CD14-positive monocyte (primary cell): ENCODE data around the gene VAX1. TPM values are rescaled to one million over a fixed set of nuclear protein-coding genes. Genes with fewer than 3 reads are reported as not detected.

Experiments used
- DNase-seq, 3 donors: peaks; one replicate each; pipeline ENCODE4 v3.0.0-alpha.2; 2011 to 2022
- H2AFZ ChIP-seq: 2 replicates; pipeline ENCODE4 v1.6.0; 2012; ENCODE audit warnings: mild to moderate bottlenecking, low read depth, low read length, inconsistent platforms; ENCODE audit not compliant: insufficient read depth, poor library complexity, severe bottlenecking
- H3K27ac ChIP-seq, 2 donors: 1 replicate in 1 of 2; 2 replicates in 1 of 2; pipeline ENCODE4 v1.5.1; 2012 to 2013; ENCODE audit warnings: low read length in 2 of 2, control low read depth in 1 of 2, inconsistent platforms in 1 of 2, low read depth in 1 of 2, mild to moderate bottlenecking in 1 of 2
- H3K27me3 ChIP-seq, 2 donors: one replicate each; pipeline versions ENCODE4 v1.6.0 to v1.6.1; 2011 to 2013; ENCODE audit warnings: low read length in 2 of 2; ENCODE audit not compliant: control insufficient read depth in 2 of 2, insufficient read depth in 2 of 2
- H3K36me3 ChIP-seq, 2 donors: replicated peaks in 1 of 2; 1 replicate in 1 of 2; 2 replicates in 1 of 2; pipeline versions ENCODE4 v1.5.1 to v1.6.1; 2012 to 2013; ENCODE audit warnings: low read length in 2 of 2, control low read depth in 1 of 2, inconsistent platforms in 1 of 2, mild to moderate bottlenecking in 1 of 2; ENCODE audit not compliant: insufficient read depth in 2 of 2, control insufficient read depth in 1 of 2
- H3K4me1 ChIP-seq, 2 donors: 1 replicate in 1 of 2; 2 replicates in 1 of 2; pipeline versions ENCODE4 v1.5.1 to v1.6.1; 2012 to 2013; ENCODE audit warnings: low read length in 2 of 2, control low read depth in 1 of 2, inconsistent platforms in 1 of 2, mild to moderate bottlenecking in 1 of 2, moderate library complexity in 1 of 2; ENCODE audit not compliant: insufficient read depth in 2 of 2, control insufficient read depth in 1 of 2
- H3K4me2 ChIP-seq: replicated peaks from 2 replicates; pipeline ENCODE3; 2012; ENCODE audit warnings: low read length, moderate library complexity, mild to moderate bottlenecking; ENCODE audit not compliant: poor library complexity, severe bottlenecking; ENCODE audit errors: extremely low read depth
- H3K4me3 ChIP-seq, 3 experiments: fragments of 200-600 bp in 1 of 3; sonication (generic) in 1 of 3; replicated peaks in 1 of 3; 1 replicate in 2 of 3; 2 replicates in 1 of 3; pipeline ENCODE4 v1.5.1; 2011 to 2013; ENCODE audit warnings: low read length in 3 of 3, mild to moderate bottlenecking in 3 of 3, control low read depth in 2 of 3, low read depth in 2 of 3, inconsistent platforms in 1 of 3, moderate library complexity in 1 of 3
- H3K79me2 ChIP-seq: 2 replicates; pipeline ENCODE4 v1.6.0; 2012; ENCODE audit warnings: mild to moderate bottlenecking, control low read depth, inconsistent platforms, low read length, moderate library complexity; ENCODE audit not compliant: insufficient read depth
- H3K9ac ChIP-seq: 2 replicates; pipeline ENCODE4 v1.6.0; 2017; ENCODE audit warnings: low read length, mild to moderate bottlenecking; ENCODE audit not compliant: insufficient read depth, poor library complexity, severe bottlenecking
- H3K9me3 ChIP-seq, 2 donors: replicated peaks in 1 of 2; 1 replicate in 1 of 2; 2 replicates in 1 of 2; pipeline versions ENCODE4 v1.5.1 to v1.6.1; 2012 to 2013; ENCODE audit warnings: low read length in 2 of 2, control low read depth in 1 of 2; ENCODE audit not compliant: control insufficient read depth in 1 of 2, insufficient read depth in 1 of 2
- H4K20me1 ChIP-seq: 2 replicates; pipeline ENCODE4 v1.6.0; 2012; ENCODE audit warnings: mild to moderate bottlenecking, low read length, control low read depth, moderate library complexity; ENCODE audit not compliant: insufficient read depth
- H3K27ac Mint-ChIP-seq, 7 donors: one replicate each; pipeline ENCODE4 v1.8.0; 2020; ENCODE audit warnings: mild to moderate bottlenecking in 7 of 7, mixed read lengths in 7 of 7, moderate library complexity in 6 of 7, inconsistent platforms in 2 of 7
- H3K27me3 Mint-ChIP-seq, 3 donors: one replicate each; pipeline ENCODE4 v1.8.0; 2021 to 2022; ENCODE audit warnings: low read depth in 3 of 3, mild to moderate bottlenecking in 3 of 3, mixed read lengths in 3 of 3, moderate library complexity in 3 of 3, inconsistent platforms in 1 of 3
- H3K36me3 Mint-ChIP-seq, 2 donors: one replicate each; pipeline ENCODE4 v1.8.0; 2020; ENCODE audit warnings: mixed read lengths in 2 of 2, inconsistent platforms in 1 of 2, mild to moderate bottlenecking in 1 of 2
- H3K4me1 Mint-ChIP-seq: one replicate; pipeline ENCODE4 v1.8.0; 2020; ENCODE audit warnings: mild to moderate bottlenecking, mixed read lengths
- H3K4me3 Mint-ChIP-seq, 2 donors: one replicate each; pipeline ENCODE4 v1.8.0; 2020; ENCODE audit warnings: mild to moderate bottlenecking in 2 of 2, mixed read lengths in 2 of 2, moderate library complexity in 1 of 2
- H3K9me3 Mint-ChIP-seq, 7 donors: one replicate each; pipeline ENCODE4 v1.8.0; 2020 to 2022; ENCODE audit warnings: mixed read lengths in 7 of 7, mild to moderate bottlenecking in 6 of 7, moderate library complexity in 6 of 7, inconsistent platforms in 2 of 7
- WGBS: methylation state at CpG from one replicate; pipeline ENCODE4 v1.1.5; 2013; ENCODE audit warnings: missing lambda C conversion rate; ENCODE audit not compliant: insufficient coverage; 5-methylcytosine and 5-hydroxymethylcytosine counted together
- intact Hi-C, 2 donors: fragments of 100-400 bp; cut with micrococcal nuclease; formaldehyde crosslinking; loops; one replicate each; pipeline versions ENCODE4 v1.15.0 to v1.15.1; 2023
- polyA plus RNA-seq, 3 donors: library from polyadenylated mRNA; depleted of rRNA in 1 of 3; unstranded in 2 of 3; stranded (reverse) in 1 of 3; fragments of 300-500 nt in 2 of 3; fragments of >200 nt in 1 of 3; fragmentation: Illumina TruSeq in 2 of 3; gene quantifications; 1 replicate in 2 of 3; 2 replicates in 1 of 3; pipeline ENCODE4 v1.2.3, GENCODE V29; 2012 to 2021
- TF ChIP-seq, protein P1 (sequence below): fragments of 200-600 bp; IDR thresholded peaks from one replicate; pipeline ENCODE4 v1.8.0; 2022; ENCODE audit warnings: antibody characterized with exemption, mild to moderate bottlenecking

VAX1 gene
- polyA plus RNA-seq, 3 donors: not detected

DNA sequence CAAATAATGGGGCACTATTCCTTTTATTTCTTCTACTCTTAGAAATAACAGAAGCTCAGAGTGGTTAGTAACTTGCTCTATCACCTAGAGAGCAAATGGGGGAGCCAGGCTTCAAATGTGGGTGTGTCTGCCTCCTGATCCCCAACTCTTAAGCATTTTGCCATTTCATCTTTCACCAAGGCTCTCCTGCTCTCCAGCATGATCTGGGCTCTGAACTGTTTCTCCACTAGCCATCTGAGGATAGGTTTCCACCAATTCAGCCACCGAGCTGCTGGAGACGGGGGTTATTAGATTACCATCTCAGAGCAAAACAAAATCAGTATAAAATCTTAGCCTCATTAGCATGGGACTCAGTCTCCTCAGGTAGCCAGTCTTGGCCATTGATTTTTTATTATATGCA is 20.2 kb upstream of the VAX1 start:
- TF ChIP-seq, protein P1, sequence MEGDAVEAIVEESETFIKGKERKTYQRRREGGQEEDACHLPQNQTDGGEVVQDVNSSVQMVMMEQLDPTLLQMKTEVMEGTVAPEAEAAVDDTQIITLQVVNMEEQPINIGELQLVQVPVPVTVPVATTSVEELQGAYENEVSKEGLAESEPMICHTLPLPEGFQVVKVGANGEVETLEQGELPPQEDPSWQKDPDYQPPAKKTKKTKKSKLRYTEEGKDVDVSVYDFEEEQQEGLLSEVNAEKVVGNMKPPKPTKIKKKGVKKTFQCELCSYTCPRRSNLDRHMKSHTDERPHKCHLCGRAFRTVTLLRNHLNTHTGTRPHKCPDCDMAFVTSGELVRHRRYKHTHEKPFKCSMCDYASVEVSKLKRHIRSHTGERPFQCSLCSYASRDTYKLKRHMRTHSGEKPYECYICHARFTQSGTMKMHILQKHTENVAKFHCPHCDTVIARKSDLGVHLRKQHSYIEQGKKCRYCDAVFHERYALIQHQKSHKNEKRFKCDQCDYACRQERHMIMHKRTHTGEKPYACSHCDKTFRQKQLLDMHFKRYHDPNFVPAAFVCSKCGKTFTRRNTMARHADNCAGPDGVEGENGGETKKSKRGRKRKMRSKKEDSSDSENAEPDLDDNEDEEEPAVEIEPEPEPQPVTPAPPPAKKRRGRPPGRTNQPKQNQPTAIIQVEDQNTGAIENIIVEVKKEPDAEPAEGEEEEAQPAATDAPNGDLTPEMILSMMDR: no peak

DNA sequence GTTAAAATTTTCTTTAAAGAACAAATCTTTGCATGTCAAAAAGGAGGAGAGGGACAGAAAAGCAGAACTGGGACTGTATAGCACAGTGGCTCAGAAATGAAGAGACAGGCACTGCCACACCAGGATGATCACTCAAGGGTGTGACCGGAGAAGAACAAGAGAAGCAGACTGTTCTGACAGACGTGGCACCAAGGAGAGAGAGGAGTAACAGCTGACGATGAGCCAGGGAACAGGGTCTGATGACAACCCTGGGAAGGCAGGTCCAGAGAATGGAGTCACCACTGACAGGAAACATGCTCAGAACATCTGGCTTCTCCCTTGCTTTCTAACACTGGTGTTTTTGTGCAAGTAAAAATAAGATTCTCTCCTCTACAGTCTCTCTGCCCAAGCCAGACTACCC is 14.6 kb upstream of the VAX1 start:
- intact Hi-C loops: no loop called here

More for the DNA sequence above, 20.2 kb upstream of the VAX1 start:
- H3K4me2 ChIP-seq: no peak overlapping the region
- peaks cover 3 to 5% of the 10 kb centered on the region in 2 donors for H3K4me1 ChIP-seq
- no peak overlapping the region for H2AFZ ChIP-seq
- no peak overlapping the region for H3K4me3 ChIP-seq
- H3K79me2 ChIP-seq: no peaks in the 10 kb centered on the region
- no peak for DNase-seq
- Mint-ChIP-seq H3K27ac (no peak overlapping the region), H3K27me3 (peaks cover 93 to 94% (median 94%) of the 10 kb centered on the region in 3 donors), H3K36me3 (peaks cover 0 to 4% of the 10 kb centered on the region in 2 donors), H3K4me3 (peak overlapping the region; percentile 28 to 53), H3K9me3 (peaks cover 0 to 18% (median 3%) of the 10 kb centered on the region in 7 donors), H3K4me1 (peaks cover 8% of the 10 kb centered on the region)
- WGBS: 13% methylated on average over 1 of the region's 2 CpGs
- H3K27me3 ChIP-seq: peaks cover 83 to 93% of the 10 kb centered on the region in 2 donors
- H3K9me3 ChIP-seq: peaks cover 1 to 27% of the 10 kb centered on the region in 2 donors
- no peak overlapping the region for H3K9ac ChIP-seq
- H4K20me1 ChIP-seq: no peaks in the 10 kb centered on the region
- no peaks in the 10 kb centered on the region for H3K36me3 ChIP-seq
- H3K27ac ChIP-seq: no peak overlapping the region
- intact Hi-C loops: no loop called here

More for the DNA sequence above, 14.6 kb upstream of the VAX1 start:
- Histone ChIP-seq H3K9me3 (no peaks in the 10 kb centered on the region), H3K27ac (no peak overlapping the region), H3K4me3 (no peak overlapping the region), H3K27me3 (peaks cover 55 to 73% of the 10 kb centered on the region in 2 donors), H3K79me2 (no peaks in the 10 kb centered on the region), H3K9ac (no peak overlapping the region), H3K36me3 (no peaks in the 10 kb centered on the region), H3K4me1 (no peaks in the 10 kb centered on the region), H2AFZ (no peak overlapping the region), H3K4me2 (no peak overlapping the region), H4K20me1 (no peaks in the 10 kb centered on the region)
- peaks cover 0 to 20% (median 8%) of the 10 kb centered on the region in 7 donors for H3K9me3 Mint-ChIP-seq
- WGBS: 46% methylated on average over 3 of the region's 3 CpGs
- TF ChIP-seq, protein P1: no peak
- H3K27me3 Mint-ChIP-seq: peaks cover 72 to 92% (median 83%) of the 10 kb centered on the region in 3 donors
- no peaks in the 10 kb centered on the region for H3K4me1 Mint-ChIP-seq
- peak overlapping the region in 1 of 7 donors; percentile 5 for H3K27ac Mint-ChIP-seq
- no peaks in the 10 kb centered on the region for H3K36me3 Mint-ChIP-seq
- H3K4me3 Mint-ChIP-seq: peak overlapping the region in 1 of 2 donors; percentile 2
- DNase-seq: no peak
